ENCODE measurements around the gene NWD2.

GRCh38 chr4:37441231-37442061 lies 196.9 kb downstream of the NWD2 start:
- TF ChIP-seq CTCF (conservative IDR thresholded peaks at IDR 0.05 in 1 of 2, IDR thresholded peaks at IDR 0.05 in 1 of 2; ENCODE audit: low read depth in 1 of 2, low read length in 2 of 2): no peak
- TF ChIP-seq EZH2 (IDR thresholded peaks at IDR 0.05; ENCODE audit: low read length, missing control alignments): no peak

Measured in fibroblast of lung (primary cell).